ENCODE measurements around the gene ABCA4.
A peak's percentile ranks its signal among the peaks of the same experiment; 100 is the strongest.

The ABCA4 gene

GRCh38 chr1:94029130-94029993 is 91.6 kb downstream of the ABCA4 start:
- H3K9me3 ChIP-seq (ENCODE audit: control insufficient read depth, low read length): no peaks in the 10 kb centered on the region
- H3K4me1 ChIP-seq: peaks cover 2% of the 10 kb centered on the region
- no peak overlapping the region for H2AFZ ChIP-seq
- H3K36me3 ChIP-seq (ENCODE audit: control insufficient read depth, insufficient read depth, low read length): no peaks in the 10 kb centered on the region
- no peak overlapping the region for H3K9ac ChIP-seq
- no peaks in the 10 kb centered on the region for H3K79me2 ChIP-seq
- H3K27me3 ChIP-seq (ENCODE audit: control insufficient read depth, insufficient read depth, low read length): no peaks in the 10 kb centered on the region
- no peak overlapping the region for H3K4me3 ChIP-seq (ENCODE audit: low read depth, low read length)
- no peak overlapping the region for H3K27ac ChIP-seq
- no peak overlapping the region for H3K4me2 ChIP-seq (ENCODE audit: low read length)
- TF ChIP-seq, protein P1, sequence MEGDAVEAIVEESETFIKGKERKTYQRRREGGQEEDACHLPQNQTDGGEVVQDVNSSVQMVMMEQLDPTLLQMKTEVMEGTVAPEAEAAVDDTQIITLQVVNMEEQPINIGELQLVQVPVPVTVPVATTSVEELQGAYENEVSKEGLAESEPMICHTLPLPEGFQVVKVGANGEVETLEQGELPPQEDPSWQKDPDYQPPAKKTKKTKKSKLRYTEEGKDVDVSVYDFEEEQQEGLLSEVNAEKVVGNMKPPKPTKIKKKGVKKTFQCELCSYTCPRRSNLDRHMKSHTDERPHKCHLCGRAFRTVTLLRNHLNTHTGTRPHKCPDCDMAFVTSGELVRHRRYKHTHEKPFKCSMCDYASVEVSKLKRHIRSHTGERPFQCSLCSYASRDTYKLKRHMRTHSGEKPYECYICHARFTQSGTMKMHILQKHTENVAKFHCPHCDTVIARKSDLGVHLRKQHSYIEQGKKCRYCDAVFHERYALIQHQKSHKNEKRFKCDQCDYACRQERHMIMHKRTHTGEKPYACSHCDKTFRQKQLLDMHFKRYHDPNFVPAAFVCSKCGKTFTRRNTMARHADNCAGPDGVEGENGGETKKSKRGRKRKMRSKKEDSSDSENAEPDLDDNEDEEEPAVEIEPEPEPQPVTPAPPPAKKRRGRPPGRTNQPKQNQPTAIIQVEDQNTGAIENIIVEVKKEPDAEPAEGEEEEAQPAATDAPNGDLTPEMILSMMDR (IDR thresholded peaks at IDR 0.05): no peak

DNA sequence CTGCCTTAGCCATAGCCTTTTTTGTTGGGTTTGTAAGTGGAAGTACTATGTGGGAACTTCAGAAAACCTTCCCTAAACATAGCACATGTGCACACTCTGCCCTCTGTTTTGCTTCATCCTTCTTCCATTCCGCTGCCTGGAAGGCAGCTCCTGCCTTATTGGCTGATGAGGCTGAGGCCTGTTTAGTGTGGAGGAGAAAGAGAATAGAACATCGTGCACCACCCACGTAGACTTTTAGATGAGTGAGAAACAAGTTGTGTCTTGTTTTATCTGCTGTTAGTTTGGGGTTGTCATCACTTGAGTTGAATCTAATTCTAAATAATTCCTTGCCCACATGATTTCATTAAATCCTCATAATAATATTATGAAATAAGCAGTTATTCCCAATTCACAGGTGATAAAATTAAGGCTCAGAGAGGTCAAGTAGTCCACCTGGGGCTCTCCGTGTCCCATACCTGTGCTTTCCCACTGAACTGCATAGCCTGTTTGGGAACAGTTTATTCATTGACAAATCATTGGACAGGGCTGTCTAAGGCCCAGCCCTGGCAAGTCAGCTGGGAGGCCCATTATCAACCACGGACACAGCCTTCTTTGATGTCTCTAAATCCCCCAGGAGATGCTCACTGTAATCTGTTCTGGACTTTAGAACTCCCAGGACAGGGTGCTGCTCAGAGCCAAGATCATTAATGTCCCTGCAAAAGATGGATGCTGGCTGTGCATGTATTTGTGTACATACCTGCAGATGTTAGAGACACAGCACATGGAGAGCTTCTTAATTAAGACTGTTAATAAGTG is 93.0 kb downstream of the ABCA4 start:
- no peaks in the 10 kb centered on the region for H3K27me3 ChIP-seq (ENCODE audit: control insufficient read depth, insufficient read depth, low read length)
- no peaks in the 10 kb centered on the region for H3K79me2 ChIP-seq
- H3K4me2 ChIP-seq (ENCODE audit: low read length): no peak overlapping the region
- no peak overlapping the region for H3K4me3 ChIP-seq (ENCODE audit: low read depth, low read length)
- no peak overlapping the region for H3K27ac ChIP-seq
- H3K36me3 ChIP-seq (ENCODE audit: control insufficient read depth, insufficient read depth, low read length): no peaks in the 10 kb centered on the region
- H3K9me3 ChIP-seq (ENCODE audit: control insufficient read depth, low read length): no peaks in the 10 kb centered on the region
- peaks cover 7% of the 10 kb centered on the region for H3K4me1 ChIP-seq
- TF ChIP-seq, protein P1 (IDR thresholded peaks at IDR 0.05): no peak
- H3K9ac ChIP-seq: no peak overlapping the region
- no peak overlapping the region for H2AFZ ChIP-seq

- H3K9ac ChIP-seq: no peak overlapping the region
- H3K4me1 ChIP-seq: peaks cover 11% of the 10 kb centered on the region
- no peak overlapping the region for H3K27ac ChIP-seq
- H2AFZ ChIP-seq: no peak overlapping the region
- no peak overlapping the region for H3K4me2 ChIP-seq (ENCODE audit: low read length)
- TF ChIP-seq, protein P1 (IDR thresholded peaks at IDR 0.05): no peak
- H3K9me3 ChIP-seq (ENCODE audit: control insufficient read depth, low read length): no peaks in the 10 kb centered on the region
- no peaks in the 10 kb centered on the region for H3K27me3 ChIP-seq (ENCODE audit: control insufficient read depth, insufficient read depth, low read length)
- H3K36me3 ChIP-seq (ENCODE audit: control insufficient read depth, insufficient read depth, low read length): no peaks in the 10 kb centered on the region
- no peaks in the 10 kb centered on the region for H3K79me2 ChIP-seq
- H3K4me3 ChIP-seq (ENCODE audit: low read depth, low read length): no peak overlapping the region
These were observed 94.1 kb downstream of the ABCA4 start for GRCh38 chr1:94026619-94027380.

GRCh38 chr1:94025383-94026340 is 95.3 kb downstream of the ABCA4 start:
- no peaks in the 10 kb centered on the region for H3K27me3 ChIP-seq (ENCODE audit: control insufficient read depth, insufficient read depth, low read length)
- no peaks in the 10 kb centered on the region for H3K36me3 ChIP-seq (ENCODE audit: control insufficient read depth, insufficient read depth, low read length)
- no peak overlapping the region for H3K4me2 ChIP-seq (ENCODE audit: low read length)
- no peaks in the 10 kb centered on the region for H3K9me3 ChIP-seq (ENCODE audit: control insufficient read depth, low read length)
- TF ChIP-seq, protein P1 (IDR thresholded peaks at IDR 0.05): peak; percentile 60
- H3K79me2 ChIP-seq: no peaks in the 10 kb centered on the region
- H3K9ac ChIP-seq: no peak overlapping the region
- no peak overlapping the region for H3K27ac ChIP-seq
- H3K4me3 ChIP-seq (ENCODE audit: low read depth, low read length): no peak overlapping the region
- no peak overlapping the region for H2AFZ ChIP-seq
- peaks cover 18% of the 10 kb centered on the region for H3K4me1 ChIP-seq
